Measurements from ENCODE around the gene RAB17.

- no peak for TF ChIP-seq POLR2A (IDR thresholded peaks at IDR 0.05)
- no peak for TF ChIP-seq CTCF (IDR thresholded peaks at IDR 0.05)
- TF ChIP-seq EP300 (IDR thresholded peaks at IDR 0.05) = no peak
- no peak for TF ChIP-seq POLR2AphosphoS5 (IDR thresholded peaks at IDR 0.05)
These were observed 63.3 kb downstream of the RAB17 start for GRCh38 chr2:237527233-237527632.
